ENCODE results near the gene GNG7. TPM values are rescaled to one million over a fixed set of nuclear protein-coding genes. Genes with fewer than 3 reads are reported as not detected.
"Not testable (repeated sequence)": the region's sequence is repeated elsewhere in the genome, so short reads cannot be mapped to it uniquely, and the experiment has no call there.

GNG7 gene
- total RNA-seq, 2 donors from 2014 or later, result 5.7 to 12.9 TPM

DNA sequence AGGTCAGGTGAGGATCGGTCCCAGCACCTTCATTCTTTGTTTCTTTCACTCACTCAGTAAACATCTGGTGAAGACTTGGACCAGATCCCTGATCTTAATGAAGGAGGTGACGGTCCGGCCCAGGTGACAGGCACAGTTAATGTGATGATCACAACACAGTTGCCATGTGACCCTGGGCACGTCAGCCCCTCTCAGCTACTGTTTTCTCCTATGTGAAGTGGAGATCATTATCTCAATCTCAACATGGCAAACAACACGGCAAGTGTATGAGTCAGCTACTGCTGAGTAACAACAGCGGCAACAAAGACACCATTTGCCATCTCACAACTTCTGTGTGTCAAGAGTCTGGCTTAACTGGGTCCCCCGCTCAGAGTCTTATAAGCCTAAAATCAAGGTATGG, 74.6 kb downstream of the GNG7 start:
- no peak overlapping the region for H3K4me3 ChIP-seq
- ATAC-seq, result no peak
- peak overlapping the region; percentile 77 to 84 (median 82) for H3K27ac ChIP-seq
- no peak for TF ChIP-seq CTCF (IDR thresholded peaks at IDR 0.05)
- no peak for DNase-seq
- H3K4me1 ChIP-seq, result peaks cover 15% of the 10 kb centered on the region
- H3K27me3 ChIP-seq, result no peaks in the 10 kb centered on the region
- H3K36me3 ChIP-seq (replicated peaks in 1 of 2; ENCODE audit: insufficient read depth in 1 of 2, low read depth in 2 of 2), result no peaks in the 10 kb centered on the region
- H3K9me3 ChIP-seq, result no peaks in the 10 kb centered on the region
- 63 to 65% methylated on average over 7 of the region's 7 CpGs for WGBS, 2 donors
- intact Hi-C loops (cut with DNase I), result no loop called here

- H3K4me3 ChIP-seq, result no peak overlapping the region
- ATAC-seq (peak; percentile 91), DNase-seq (peak; percentile 86 to 94 (median 92))
- intact Hi-C loops (cut with DNase I), result no loop called here
- no peaks in the 10 kb centered on the region for H3K9me3 ChIP-seq
- peak overlapping the region; percentile 77 to 84 (median 82) for H3K27ac ChIP-seq
- peaks cover 15% of the 10 kb centered on the region for H3K4me1 ChIP-seq
- WGBS, 2 donors, result 19 to 25% methylated on average over 7 to 17 of the region's 17 CpGs
- H3K36me3 ChIP-seq (replicated peaks in 1 of 2; ENCODE audit: insufficient read depth in 1 of 2, low read depth in 2 of 2), result no peaks in the 10 kb centered on the region
- TF ChIP-seq POLR2A (IDR thresholded peaks at IDR 0.05), result peak in 2 of 3 donors; percentile 43 to 52
- TF ChIP-seq CTCF (IDR thresholded peaks at IDR 0.05), result no peak
- no peaks in the 10 kb centered on the region for H3K27me3 ChIP-seq
Measured at GRCh38 chr19:2627319-2627829, 75.1 kb downstream of the GNG7 start.

- H3K4me1 ChIP-seq, result peaks cover 27% of the 10 kb centered on the region
- DNase-seq, result peak in 1 of 4 donors; percentile 65
Measured at GRCh38 chr19:2625434-2625833, 77.1 kb downstream of the GNG7 start.

DNA sequence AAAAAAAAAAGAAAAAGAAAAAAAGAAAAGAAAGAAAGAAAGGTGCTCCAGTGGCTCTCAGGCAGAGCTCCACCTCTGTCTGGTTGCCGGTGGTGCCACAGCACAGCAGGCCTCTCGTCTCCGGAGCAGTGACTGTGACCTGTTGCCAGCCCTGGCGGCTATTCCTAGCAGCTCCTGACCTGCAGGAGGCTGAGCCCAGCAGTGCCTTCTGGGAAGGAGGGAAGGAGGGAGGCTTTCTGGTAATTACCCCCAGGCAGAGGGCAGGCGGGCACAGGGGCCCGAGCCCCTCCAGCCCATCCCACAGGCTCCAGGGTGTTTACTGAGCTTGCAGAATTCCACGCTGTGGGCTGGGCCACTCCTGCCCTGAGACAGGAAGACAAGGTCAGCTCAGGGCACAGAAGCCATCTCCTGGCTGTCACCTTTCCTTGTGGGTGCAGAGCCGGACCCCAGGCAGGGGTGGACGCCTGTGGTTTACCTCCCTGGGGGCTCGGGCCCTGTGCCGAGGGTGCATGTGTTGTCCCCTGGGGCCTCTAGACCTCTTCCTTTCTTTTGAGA, 77.9 kb downstream of the GNG7 start:
- no peaks in the 10 kb centered on the region for H3K36me3 ChIP-seq (replicated peaks in 1 of 2; ENCODE audit: insufficient read depth in 1 of 2, low read depth in 2 of 2)
- WGBS, 2 donors, result 37 to 53% methylated on average over 6 to 11 of the region's 11 CpGs
- H3K4me3 ChIP-seq, result no peak overlapping the region
- H3K27ac ChIP-seq, result peak overlapping the region in 2 of 4 donors; percentile 32 to 33
- H3K27me3 ChIP-seq, result no peaks in the 10 kb centered on the region
- H3K9me3 ChIP-seq, result no peaks in the 10 kb centered on the region
- H3K4me1 ChIP-seq, result peaks cover 29% of the 10 kb centered on the region
- ATAC-seq (no peak), DNase-seq (peak in 3 of 4 donors; percentile 48 to 70 (median 68))
- TF ChIP-seq CTCF (IDR thresholded peaks at IDR 0.05) (peak in 4 of 7 experiments; percentile 9 to 20 (median 14)), POLR2A (IDR thresholded peaks at IDR 0.05) (no peak)
- intact Hi-C loops (cut with DNase I), result no loop called here

More at GRCh38 chr19:2625434-2625833, 77.1 kb downstream of the GNG7 start:
- intact Hi-C loops (cut with DNase I), result no loop called here
- ATAC-seq, result no peak
- no peaks in the 10 kb centered on the region for H3K9me3 ChIP-seq
- no peaks in the 10 kb centered on the region for H3K27me3 ChIP-seq
- peak overlapping the region in 2 of 4 donors; percentile 9 to 32 for H3K27ac ChIP-seq
- no peak overlapping the region for H3K4me3 ChIP-seq
- TF ChIP-seq CTCF (IDR thresholded peaks at IDR 0.05) (no peak), POLR2A (IDR thresholded peaks at IDR 0.05) (no peak)
- WGBS, 2 donors, result 74 to 84% methylated on average over 9 of the region's 9 CpGs
- no peaks in the 10 kb centered on the region for H3K36me3 ChIP-seq (replicated peaks in 1 of 2; ENCODE audit: insufficient read depth in 1 of 2, low read depth in 2 of 2)

GRCh38 chr19:2623798-2624197, 78.7 kb downstream of the GNG7 start:
- Histone ChIP-seq H3K27ac (no peak overlapping the region), H3K4me3 (no peak overlapping the region), H3K27me3 (no peaks in the 10 kb centered on the region), H3K9me3 (no peaks in the 10 kb centered on the region), H3K36me3 (replicated peaks in 1 of 2; ENCODE audit: insufficient read depth in 1 of 2, low read depth in 2 of 2) (no peaks in the 10 kb centered on the region), H3K4me1 (peaks cover 29% of the 10 kb centered on the region)
- DNase-seq, result no peak
- no peak for ATAC-seq
- TF ChIP-seq POLR2A (IDR thresholded peaks at IDR 0.05) (no peak), CTCF (IDR thresholded peaks at IDR 0.05) (no peak)
- 93 to 96% methylated on average over 12 of the region's 12 CpGs for WGBS, 2 donors
- intact Hi-C loops (cut with DNase I), result no loop called here

DNA sequence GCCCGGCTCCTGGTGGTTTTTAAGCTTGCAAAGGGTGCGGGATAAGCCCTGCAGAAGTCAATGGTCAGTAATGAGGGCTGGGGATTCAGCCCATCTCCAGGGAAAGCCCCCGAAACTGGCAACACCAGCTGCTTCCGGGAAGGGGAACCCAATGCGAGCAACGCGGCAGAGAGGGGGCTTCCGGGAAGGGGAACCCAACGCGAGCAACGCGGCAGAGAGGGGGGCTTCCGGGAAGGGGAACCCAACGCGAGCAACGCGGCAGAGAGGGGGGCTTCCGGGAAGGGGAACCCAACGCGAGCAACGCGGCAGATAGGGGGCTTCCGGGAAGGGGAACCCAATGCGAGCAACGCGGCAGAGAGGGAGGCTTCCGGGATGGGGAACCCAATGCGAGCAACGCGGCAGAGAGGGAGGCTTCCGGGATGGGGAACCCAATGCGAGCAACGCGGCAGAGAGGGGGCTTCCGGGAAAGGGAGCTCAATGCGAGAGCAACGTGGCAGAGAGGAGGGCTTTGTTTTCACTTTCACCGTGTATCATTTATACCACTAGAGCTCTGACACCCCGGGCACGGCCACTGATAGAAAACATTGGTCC, 80.0 kb downstream of the GNG7 start:
- H3K27ac ChIP-seq; H3K4me3 ChIP-seq; H3K36me3 ChIP-seq (replicated peaks in 1 of 2; ENCODE audit: insufficient read depth in 1 of 2, low read depth in 2 of 2); ATAC-seq; H3K9me3 ChIP-seq; intact Hi-C loops (cut with DNase I); DNase-seq; H3K27me3 ChIP-seq: not testable (repeated sequence)
- 88 to 92% methylated on average over 40 of the region's 40 CpGs for WGBS, 2 donors
- H3K4me1 ChIP-seq, result peaks cover 23% of the 10 kb centered on the region
